Measurements from ENCODE around the gene MRPL23.

DNA sequence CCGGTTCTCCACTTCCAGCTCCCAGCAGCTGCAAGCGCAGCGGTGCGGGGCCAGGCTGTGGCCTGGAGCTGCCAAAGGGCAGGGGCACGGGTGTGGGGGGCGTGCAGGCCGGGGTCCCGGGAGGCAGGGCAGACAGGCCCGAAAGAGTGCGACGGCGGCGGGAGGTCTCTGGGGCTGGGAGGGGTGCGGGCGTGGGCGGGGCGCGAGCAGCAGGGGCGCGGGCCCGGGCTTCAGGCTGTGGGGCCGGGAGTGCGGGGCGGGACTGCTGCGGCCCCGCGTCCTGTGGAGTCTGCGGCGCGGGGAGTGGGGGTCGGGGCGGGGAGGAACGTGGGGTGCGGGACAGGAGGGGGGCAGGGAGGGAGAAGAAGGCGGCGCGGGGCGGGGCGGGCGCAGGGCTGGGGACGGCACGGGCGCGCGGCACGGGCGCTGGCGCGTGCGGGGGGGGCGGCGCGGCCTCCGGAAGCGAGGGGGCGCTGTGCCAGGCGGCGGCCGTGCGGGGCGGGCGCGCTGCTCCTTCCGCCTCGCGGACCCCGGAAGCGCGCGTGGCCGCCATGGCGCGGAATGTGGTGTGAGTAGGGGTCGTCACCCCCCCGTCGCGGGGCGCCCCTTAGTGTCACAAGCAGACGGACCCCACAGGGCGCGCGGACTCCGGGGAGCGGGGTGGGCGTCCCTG is at the start of gene MRPL23:
- TF ChIP-seq EZH2 (IDR thresholded peaks at IDR 0.05; ENCODE audit: low read length) (no peak), CTCF (optimal IDR thresholded peaks at IDR 0.05 in 1 of 3, IDR thresholded peaks at IDR 0.05 in 1 of 3, conservative IDR thresholded peaks at IDR 0.05 in 1 of 3; ENCODE audit: extremely low read depth in 1 of 3, insufficient read depth in 2 of 3, low read length in 3 of 3) (no peak)

Measured in keratinocyte (primary cell).